Upper lobe of right lung (tissue), 1 donor: Measurements from ENCODE around the gene PPP4R1. TPM values are rescaled to one million over a fixed set of nuclear protein-coding genes. Genes with fewer than 3 reads are reported as not detected.
"Not testable (repeated sequence)": the region's sequence is repeated elsewhere in the genome, so short reads cannot be mapped to it uniquely, and the experiment has no call there.

Experiments used
- ATAC-seq: fragments of 200-7000 bp; cut with Tn5 transposase; one replicate; pipeline ENCODE4 v1.9.1; 2020; ENCODE audit warnings: mild to moderate bottlenecking, moderate library complexity
- DNase-seq: peaks from one replicate; pipeline ENCODE4 v3.0.0-alpha.2; 2020
- H3K27ac ChIP-seq: fragments of 200-600 bp; one replicate; pipeline ENCODE4 v1.8.0; 2022
- H3K27me3 ChIP-seq: fragments of 200-600 bp; one replicate; pipeline ENCODE4 v1.8.0; 2022; ENCODE audit warnings: mild to moderate bottlenecking
- H3K36me3 ChIP-seq: fragments of 200-600 bp; one replicate; pipeline ENCODE4 v1.8.0; 2022
- H3K4me1 ChIP-seq: fragments of 200-600 bp; one replicate; pipeline ENCODE4 v1.8.0; 2022
- H3K4me3 ChIP-seq: fragments of 200-600 bp; one replicate; pipeline ENCODE4 v1.8.0; 2022; ENCODE audit warnings: mild to moderate bottlenecking
- H3K9me3 ChIP-seq: fragments of 200-600 bp; one replicate; pipeline ENCODE4 v1.8.0; 2022
- intact Hi-C: fragments of 100-400 bp; cut with DNase I; formaldehyde crosslinking; loops from one replicate; pipeline ENCODE4 v1.11.0; 2022
- total RNA-seq: library from RNA; stranded (reverse); fragmentation: NEBNext Ultra II Directional; extraction: Animal tissue kit (Norgen Biotek cat#: 25700); gene quantifications from one replicate; pipeline ENCODE4 v1.2.1, GENCODE V29; 2021
- TF ChIP-seq, protein P1 (sequence below): fragments of 200-600 bp; IDR thresholded peaks from one replicate; pipeline ENCODE4 v1.8.0; 2022; ENCODE audit warnings: antibody characterized with exemption
- donor health status: DM: no; HTN: yes; CAD: no; lungs with severe emphysema.

Gene PPP4R1
- total RNA-seq, 1 donor from 2014 or later = 141 TPM

DNA sequence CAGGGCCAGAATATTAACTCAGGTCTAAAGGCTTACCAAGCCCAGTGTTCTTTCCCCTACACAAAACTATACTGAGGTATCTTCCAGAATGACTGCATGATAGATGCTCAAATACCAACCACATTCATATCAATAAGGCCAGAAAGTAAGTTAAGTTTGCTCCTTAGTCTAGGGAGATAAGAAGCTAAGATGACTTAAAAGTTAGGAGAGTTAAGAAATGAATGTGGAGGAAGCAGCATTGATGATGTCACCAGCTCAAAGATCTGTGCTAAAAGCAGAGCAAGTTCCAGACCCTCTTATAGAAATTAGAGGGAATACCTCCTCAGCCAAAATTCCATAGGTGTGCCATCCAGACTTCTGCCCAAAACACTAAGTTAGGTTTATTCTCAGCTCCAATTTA lies 6.1 kb downstream of the PPP4R1 start:
- H3K4me1 ChIP-seq = peaks cover 37% of the 10 kb centered on the region
- H3K27ac ChIP-seq = no peak overlapping the region

GRCh38 chr18:9607111-9607510 lies 7.2 kb downstream of the PPP4R1 start:
- peaks cover 28% of the 10 kb centered on the region for H3K4me1 ChIP-seq
- H3K27ac ChIP-seq, H3K9me3 ChIP-seq, H3K27me3 ChIP-seq, ATAC-seq, intact Hi-C loops, H3K36me3 ChIP-seq, DNase-seq, H3K4me3 ChIP-seq: not testable (repeated sequence)

More for the DNA sequence above, 6.1 kb downstream of the PPP4R1 start:
- Histone ChIP-seq H3K27me3 (no peaks in the 10 kb centered on the region), H3K4me3 (no peak overlapping the region), H3K36me3 (peaks cover 9% of the 10 kb centered on the region), H3K9me3 (no peaks in the 10 kb centered on the region)
- DNase-seq (no peak), ATAC-seq (no peak)
- TF ChIP-seq, protein P1, sequence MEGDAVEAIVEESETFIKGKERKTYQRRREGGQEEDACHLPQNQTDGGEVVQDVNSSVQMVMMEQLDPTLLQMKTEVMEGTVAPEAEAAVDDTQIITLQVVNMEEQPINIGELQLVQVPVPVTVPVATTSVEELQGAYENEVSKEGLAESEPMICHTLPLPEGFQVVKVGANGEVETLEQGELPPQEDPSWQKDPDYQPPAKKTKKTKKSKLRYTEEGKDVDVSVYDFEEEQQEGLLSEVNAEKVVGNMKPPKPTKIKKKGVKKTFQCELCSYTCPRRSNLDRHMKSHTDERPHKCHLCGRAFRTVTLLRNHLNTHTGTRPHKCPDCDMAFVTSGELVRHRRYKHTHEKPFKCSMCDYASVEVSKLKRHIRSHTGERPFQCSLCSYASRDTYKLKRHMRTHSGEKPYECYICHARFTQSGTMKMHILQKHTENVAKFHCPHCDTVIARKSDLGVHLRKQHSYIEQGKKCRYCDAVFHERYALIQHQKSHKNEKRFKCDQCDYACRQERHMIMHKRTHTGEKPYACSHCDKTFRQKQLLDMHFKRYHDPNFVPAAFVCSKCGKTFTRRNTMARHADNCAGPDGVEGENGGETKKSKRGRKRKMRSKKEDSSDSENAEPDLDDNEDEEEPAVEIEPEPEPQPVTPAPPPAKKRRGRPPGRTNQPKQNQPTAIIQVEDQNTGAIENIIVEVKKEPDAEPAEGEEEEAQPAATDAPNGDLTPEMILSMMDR = no peak
- intact Hi-C loops = no loop called here

GRCh38 chr18:9606039-9606438 lies 8.3 kb downstream of the PPP4R1 start:
- no peak for ATAC-seq

DNA sequence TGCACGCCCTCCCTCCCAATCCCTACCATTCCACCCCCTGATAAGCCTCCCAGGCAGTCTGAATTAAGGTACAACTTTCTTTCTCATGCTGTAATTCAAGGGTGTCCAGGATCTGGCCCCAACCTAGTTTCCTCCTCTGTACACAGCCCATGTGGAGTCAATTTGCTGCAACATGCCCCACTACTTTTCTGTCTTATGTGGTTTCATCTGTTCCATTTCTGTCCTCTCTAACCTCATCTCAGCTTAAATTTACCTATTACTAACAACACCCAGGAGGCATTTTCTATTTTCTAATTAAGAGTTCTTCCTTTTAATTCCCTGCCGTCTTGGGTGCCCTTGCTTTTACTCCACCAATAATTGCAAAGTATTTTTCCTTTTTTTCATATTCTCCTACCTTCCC lies 10.0 kb downstream of the PPP4R1 start:
- Histone ChIP-seq H3K9me3 (peaks cover 10% of the 10 kb centered on the region), H3K4me1 (peaks cover 8% of the 10 kb centered on the region), H3K27me3 (no peaks in the 10 kb centered on the region), H3K27ac (no peak overlapping the region), H3K4me3 (no peak overlapping the region), H3K36me3 (no peaks in the 10 kb centered on the region)
- intact Hi-C loops = no loop called here
- DNase-seq (no peak), ATAC-seq (no peak)
- TF ChIP-seq, protein P1 = no peak

More at GRCh38 chr18:9606039-9606438, 8.3 kb downstream of the PPP4R1 start:
- Histone ChIP-seq H3K27me3 (no peaks in the 10 kb centered on the region), H3K4me1 (peaks cover 19% of the 10 kb centered on the region), H3K36me3 (peaks cover 2% of the 10 kb centered on the region), H3K27ac (no peak overlapping the region), H3K4me3 (no peak overlapping the region), H3K9me3 (no peaks in the 10 kb centered on the region)
- TF ChIP-seq, protein P1 = no peak
- no peak for DNase-seq
- intact Hi-C loops = no loop called here

- Histone ChIP-seq H3K9me3 (peaks cover 12% of the 10 kb centered on the region), H3K27me3 (no peaks in the 10 kb centered on the region), H3K27ac (no peak overlapping the region), H3K36me3 (no peaks in the 10 kb centered on the region), H3K4me1 (peaks cover 11% of the 10 kb centered on the region), H3K4me3 (no peak overlapping the region)
- DNase-seq (no peak), ATAC-seq (no peak)
- TF ChIP-seq, protein P1 = no peak
- intact Hi-C loops = no loop called here
These were observed 15.0 kb downstream of the PPP4R1 start for GRCh38 chr18:9599328-9599727.

GRCh38 chr18:9597609-9598008 lies 16.8 kb downstream of the PPP4R1 start:
- H3K4me1 ChIP-seq = peaks cover 11% of the 10 kb centered on the region
- no peak for ATAC-seq
- no peak for DNase-seq
- no peak overlapping the region for H3K27ac ChIP-seq
- TF ChIP-seq, protein P1 = no peak
- no peak overlapping the region for H3K4me3 ChIP-seq
- no peaks in the 10 kb centered on the region for H3K27me3 ChIP-seq
- intact Hi-C loops = no loop called here
- H3K9me3 ChIP-seq = peaks cover 12% of the 10 kb centered on the region
- peaks cover 12% of the 10 kb centered on the region for H3K36me3 ChIP-seq
